A673 (cell line): ENCODE data around the gene SRD5A1.

Source experiments
- EZH2 ChIP-seq: fragments of 200-600 bp; sonication (generic); IDR thresholded peaks from 2 replicates; pipeline ENCODE4 v1.6.1; 2017; ENCODE audit warnings: borderline replicate concordance, low read depth, mild to moderate bottlenecking, mixed read lengths, antibody characterized with exemption, low read length; ENCODE audit not compliant: poor library complexity, severe bottlenecking
- TF ChIP-seq, protein P1 (sequence below): fragments of 300-800, 200-600 bp; sonication (generic); conservative IDR thresholded peaks from 2 replicates; pipeline ENCODE4 v1.5.1; 2017; ENCODE audit warnings: low read depth, mild to moderate bottlenecking, antibody characterized with exemption, low read length, moderate library complexity, mixed read lengths

DNA sequence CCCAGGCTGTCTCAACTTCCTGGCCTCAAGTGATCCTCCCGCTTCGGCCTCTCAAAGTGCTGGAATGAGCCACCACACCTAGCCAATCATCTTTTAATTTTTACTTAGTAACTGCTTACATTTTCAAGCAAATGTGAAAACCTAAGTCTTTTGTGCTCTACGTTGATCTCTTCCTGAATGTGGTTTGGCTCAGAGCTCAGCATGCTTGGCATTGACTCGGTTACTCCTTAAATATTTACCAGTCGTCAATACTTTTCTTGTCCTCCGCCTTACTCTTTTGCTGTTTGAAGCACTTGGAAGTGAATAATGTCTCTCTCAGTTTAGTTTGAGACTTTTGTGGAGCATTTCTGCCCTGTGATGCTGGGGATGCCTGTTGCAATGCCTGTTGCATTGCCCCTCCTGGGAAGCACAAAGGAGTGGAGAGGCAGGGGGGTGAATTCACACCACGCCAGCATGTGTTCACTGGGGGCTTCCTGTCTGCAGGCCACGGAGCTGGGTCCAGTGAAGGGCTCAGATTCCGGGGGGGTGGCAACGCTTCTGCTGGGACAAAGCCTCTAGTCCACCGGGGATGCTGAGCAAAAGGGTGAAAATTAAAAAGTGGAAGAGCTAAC is 66.9 kb downstream of the SRD5A1 start:
- TF ChIP-seq, protein P1, sequence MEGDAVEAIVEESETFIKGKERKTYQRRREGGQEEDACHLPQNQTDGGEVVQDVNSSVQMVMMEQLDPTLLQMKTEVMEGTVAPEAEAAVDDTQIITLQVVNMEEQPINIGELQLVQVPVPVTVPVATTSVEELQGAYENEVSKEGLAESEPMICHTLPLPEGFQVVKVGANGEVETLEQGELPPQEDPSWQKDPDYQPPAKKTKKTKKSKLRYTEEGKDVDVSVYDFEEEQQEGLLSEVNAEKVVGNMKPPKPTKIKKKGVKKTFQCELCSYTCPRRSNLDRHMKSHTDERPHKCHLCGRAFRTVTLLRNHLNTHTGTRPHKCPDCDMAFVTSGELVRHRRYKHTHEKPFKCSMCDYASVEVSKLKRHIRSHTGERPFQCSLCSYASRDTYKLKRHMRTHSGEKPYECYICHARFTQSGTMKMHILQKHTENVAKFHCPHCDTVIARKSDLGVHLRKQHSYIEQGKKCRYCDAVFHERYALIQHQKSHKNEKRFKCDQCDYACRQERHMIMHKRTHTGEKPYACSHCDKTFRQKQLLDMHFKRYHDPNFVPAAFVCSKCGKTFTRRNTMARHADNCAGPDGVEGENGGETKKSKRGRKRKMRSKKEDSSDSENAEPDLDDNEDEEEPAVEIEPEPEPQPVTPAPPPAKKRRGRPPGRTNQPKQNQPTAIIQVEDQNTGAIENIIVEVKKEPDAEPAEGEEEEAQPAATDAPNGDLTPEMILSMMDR = no peak
- no peak for TF ChIP-seq EZH2
